GM19328 (cell line): ENCODE results near the gene ZFHX3.
"Not testable (repeated sequence)": the region's sequence is repeated elsewhere in the genome, so short reads cannot be mapped to it uniquely, and the experiment has no call there.

Experiments
- ATAC-seq: cut with Tn5 transposase; IDR thresholded peaks from one replicate; pipeline ENCODE4 v1.9.1; 2021; ENCODE audit warnings: mild to moderate bottlenecking, moderate library complexity; ENCODE audit not compliant: unreplicated experiment

ZFHX3 gene

DNA sequence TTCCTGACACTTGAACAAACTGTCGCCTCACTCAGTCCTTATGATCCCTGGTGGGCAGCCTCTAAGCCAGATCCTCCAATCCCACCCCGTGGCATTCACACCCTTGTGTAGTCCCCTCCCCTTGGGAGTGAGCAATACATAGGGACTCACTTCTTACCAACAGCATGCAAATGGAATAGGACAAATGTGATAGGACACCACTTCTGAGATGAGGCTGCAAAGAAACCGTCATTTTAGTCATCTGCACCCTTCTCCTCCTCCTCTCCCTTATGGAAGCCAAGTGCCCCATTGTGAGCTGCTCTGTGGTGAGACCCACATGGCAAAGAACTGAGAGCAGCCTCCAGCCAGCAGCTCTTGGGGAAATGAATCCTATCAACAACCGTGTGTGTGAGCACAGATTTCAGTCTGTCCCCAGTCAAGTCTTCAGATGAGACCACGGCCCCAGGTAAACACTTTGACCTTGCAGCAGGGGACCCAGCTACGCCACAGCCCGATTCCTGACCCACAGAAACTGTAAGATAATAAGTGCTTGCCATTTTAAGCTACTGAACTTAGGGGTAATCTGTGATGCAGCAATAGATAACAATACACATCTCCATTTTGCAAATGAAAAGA, 46.9 kb downstream of the ZFHX3 start:
- ATAC-seq, result no peak

DNA sequence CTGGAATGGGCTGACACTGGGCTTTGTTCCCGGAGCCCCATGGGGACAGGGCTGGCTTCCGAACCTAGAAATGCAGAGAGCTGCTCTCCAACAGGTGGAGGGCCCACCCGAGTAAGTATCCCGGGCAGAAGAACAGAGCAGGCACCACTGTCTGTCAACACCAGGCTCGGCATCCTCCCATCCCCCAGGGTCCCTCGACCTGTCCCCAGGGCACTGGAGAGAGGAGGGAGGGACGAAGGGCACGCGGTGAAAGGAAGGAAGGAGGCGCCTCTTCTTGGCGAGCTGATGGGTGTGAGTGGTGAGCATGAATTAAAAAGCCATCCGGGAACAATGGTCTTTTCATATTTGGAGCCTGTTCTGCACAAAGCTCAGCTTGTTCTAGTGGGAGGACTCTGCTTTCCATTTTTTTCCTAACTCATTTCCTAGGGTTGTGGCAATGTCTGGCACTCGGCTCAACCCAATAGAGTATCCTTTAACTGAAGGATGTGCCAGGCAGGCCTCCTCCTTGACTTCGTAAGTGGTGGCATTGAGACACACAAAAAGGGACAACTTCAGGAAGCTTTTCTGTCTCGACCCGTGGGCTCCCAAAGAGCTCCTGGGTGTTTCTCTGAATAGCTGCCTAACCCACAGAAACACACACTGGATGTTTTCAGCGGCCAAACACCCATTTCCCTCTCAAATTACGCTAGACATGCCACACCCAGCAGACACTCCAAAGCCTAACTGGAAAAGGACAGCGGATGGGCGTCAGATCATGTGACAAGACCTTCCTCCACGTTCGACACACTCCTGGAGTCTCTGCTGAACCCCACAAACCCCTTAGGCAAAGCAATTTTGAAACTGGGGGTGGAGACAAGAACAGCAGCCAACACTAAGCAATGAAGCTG, 47.7 kb downstream of the ZFHX3 start:
- ATAC-seq, result no peak

DNA sequence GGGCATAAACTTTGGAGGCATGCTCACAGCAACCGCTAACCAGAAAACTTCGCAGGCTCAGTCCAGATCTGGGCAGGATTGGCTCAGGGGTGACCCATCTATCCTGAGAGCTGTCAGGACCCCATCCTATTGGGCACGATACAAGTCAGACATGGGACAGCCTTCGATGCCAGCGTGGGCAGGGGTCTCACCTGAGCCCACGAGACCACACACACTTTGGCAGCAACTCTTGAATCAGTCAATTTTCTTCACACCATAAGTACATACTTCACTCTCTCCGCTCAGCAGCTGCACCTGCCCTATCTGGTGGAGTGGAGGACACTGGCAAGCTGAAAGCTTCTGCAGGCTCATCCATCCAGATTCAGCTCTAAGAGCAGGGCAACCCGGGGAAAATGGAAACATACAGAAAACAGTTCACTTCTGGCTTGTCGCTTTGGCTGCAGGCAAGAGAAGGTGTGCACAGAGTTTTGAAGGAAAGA, 48.3 kb downstream of the ZFHX3 start:
- ATAC-seq, result no peak

DNA sequence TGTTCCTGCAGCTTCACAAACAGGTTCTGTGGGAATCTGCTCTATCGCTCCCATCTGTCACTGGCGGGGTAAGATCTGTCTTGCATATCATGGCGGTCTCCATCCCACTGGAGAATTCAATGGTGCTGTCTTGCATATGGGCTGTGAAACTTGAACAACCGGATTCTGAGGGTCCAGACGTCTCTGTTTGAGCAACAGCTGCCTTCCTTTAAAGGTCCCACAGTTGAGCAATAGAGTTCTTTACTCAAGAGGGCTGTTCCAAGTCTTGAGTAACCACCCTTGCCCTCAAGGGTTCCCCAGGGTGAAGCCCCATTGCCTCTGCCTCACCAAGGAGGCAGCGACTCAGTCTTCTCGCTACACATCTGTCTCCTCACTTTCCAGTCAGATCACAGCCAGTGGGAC, 50.8 kb downstream of the ZFHX3 start:
- ATAC-seq, result no peak

DNA sequence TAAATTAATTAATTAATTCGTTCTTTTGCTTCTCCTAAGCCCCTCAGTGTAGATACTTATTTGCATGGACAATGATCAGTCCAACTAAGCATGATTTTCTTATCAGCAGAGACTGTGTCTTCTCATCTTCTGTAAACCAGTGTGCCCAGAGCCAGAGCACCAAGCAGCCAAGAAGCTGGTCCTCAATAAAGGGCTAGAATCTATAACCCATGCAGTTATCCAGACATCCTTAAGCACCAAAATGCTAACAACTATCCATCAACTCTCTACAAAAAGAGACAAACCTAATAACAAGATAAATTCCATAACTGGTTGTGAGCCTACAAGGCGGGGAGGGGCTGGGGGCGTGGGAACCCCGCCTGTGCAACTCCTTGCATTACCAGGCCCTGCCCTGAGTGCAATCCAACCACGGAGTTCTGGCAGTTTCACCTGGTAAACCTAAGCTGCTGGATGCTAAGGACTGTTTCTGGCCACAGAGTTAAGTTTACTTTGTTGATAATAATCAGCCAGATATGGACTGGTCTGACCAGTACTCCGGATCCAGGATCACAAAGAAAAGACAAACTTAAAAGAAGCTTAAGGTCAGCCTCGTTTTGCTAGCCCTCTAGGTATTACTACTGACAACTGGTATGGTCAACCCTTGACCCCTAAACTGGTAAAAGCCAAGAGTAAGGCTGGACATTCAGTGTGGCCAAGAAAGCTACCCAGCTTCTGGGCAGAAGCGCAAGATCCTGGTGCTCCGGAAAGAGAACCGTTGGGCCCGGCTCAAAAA, 51.5 kb downstream of the ZFHX3 start:
- ATAC-seq, result no peak

DNA sequence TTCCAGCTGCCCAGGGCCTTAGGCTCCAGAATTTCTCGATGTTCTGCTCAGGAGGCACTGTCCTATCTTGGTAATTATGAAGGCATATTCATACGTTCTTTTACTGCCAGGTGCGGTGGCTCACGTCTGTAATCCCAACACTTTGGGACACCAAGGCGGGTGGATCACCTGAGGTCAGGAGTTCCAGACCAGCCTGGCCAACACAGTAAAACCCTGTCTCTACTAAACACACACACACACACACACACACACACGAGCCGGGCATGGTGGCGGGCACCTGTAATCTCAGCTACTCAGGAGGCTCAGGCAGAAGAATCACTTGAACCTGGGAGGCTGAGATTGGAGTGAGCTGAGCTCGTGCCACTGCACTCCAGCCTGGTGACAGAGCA, 52.1 kb downstream of the ZFHX3 start:
- not testable (repeated sequence) for ATAC-seq

DNA sequence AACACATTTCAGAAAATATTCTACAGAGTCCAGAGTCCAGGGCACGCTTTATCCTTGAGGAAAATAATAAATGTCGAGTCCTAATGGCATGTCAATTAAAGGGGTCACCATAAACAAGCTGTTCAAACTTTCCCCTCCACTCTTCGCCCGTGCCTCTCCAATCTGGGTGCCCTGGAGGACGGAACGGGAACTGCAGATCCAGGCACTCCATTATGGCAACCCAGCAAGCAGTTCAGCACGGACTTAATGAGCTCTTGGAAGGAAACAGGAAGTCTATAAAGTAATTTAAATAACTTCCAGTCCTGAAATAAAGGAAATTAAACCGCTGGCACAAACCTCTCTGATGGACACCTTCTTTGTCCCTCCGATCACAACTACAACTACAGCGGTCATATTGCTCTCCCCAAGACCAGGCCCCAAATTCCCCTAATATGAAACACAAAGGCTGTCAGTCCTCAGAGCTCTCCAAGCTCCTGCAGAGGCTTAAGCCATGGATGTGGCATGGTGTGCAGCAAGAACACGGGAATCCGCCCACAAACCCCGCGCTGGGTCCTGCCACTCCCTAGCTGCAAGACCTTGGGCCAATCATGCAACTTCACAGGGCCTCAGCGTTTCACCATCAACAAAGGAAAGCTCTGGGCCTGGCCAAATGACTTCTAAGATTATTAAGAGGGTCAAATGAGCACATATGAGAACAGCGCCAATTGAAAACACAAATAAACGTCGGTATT, 52.6 kb downstream of the ZFHX3 start:
- ATAC-seq, result no peak

DNA sequence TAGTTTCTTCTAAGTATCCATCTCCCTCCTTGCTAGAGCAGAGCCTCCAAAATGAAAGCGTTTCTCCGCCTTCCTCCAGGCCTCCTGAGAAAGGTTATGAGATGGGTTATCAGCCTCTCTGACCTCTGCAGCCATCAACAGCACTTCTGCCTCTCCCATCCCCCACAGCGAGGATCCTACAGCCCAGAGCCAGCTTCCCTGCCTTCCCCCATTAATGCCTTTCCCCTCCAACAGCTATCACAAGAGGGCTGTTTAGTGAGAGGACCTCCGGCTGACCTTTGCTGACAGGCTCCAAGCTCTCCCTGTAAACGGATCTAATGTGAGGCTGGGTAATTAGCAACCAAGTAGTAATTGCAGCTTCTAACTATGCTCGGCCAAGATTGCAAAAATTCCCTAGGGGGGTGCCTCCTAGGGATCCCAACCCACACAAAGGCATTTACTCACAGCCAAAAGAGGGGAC, 55.8 kb downstream of the ZFHX3 start:
- ATAC-seq, result no peak

DNA sequence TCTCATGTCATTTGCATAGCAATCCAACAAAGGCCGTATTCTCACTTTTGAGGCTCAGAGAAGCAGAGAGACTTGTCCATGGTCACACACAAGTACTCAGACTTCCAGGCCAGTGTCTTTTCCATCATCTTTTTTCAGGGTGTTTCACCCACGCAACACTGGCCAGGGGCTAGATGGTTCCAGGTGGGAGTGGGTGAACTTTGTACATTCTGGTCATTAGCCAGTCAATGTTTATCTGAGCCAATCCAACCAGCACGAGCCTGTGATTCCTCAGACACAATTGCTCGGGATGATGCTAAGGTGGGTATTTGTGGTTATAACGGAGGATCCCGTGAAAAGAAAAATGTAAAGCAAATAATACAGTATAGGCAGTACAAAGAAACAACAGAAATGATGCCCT, 56.3 kb downstream of the ZFHX3 start:
- ATAC-seq, result no peak

DNA sequence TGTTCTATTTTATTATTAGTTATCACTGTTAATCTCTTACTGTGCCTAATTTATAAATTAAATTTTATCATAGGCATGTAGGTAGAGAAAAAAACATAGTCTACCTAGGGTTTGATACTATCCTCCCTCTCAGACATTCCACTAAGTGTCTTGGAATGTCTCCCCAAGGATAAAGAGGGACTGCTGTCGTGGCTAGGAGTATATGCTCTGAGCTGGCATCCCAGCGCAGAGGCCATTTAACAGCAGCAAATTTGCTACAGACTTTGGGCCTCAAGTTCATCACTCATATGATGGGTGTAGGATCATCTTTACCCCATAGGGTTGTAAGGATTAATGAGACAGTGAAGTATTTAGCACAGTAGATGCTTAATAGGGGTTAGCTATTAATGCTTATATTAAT, 56.7 kb downstream of the ZFHX3 start:
- ATAC-seq, result no peak

DNA sequence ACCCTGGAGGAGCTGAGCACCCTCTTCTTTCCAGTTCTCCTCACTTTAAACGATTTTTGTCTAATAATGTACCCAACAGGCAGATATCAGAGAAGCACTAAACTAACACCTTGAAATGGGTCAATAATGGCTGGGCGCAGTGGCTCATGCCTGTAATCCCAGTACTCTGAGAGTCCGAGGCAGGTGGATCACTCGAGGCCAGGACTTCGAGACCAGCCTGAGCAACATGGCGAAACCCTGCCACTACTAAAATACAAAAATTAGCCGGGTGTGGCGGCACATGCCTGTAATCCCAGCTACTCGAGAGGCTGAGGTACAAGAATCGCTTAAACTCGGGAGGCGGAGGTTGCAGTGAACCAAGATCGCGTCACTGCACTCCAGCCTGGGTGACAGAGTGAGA, 57.4 kb downstream of the ZFHX3 start:
- no peak for ATAC-seq

DNA sequence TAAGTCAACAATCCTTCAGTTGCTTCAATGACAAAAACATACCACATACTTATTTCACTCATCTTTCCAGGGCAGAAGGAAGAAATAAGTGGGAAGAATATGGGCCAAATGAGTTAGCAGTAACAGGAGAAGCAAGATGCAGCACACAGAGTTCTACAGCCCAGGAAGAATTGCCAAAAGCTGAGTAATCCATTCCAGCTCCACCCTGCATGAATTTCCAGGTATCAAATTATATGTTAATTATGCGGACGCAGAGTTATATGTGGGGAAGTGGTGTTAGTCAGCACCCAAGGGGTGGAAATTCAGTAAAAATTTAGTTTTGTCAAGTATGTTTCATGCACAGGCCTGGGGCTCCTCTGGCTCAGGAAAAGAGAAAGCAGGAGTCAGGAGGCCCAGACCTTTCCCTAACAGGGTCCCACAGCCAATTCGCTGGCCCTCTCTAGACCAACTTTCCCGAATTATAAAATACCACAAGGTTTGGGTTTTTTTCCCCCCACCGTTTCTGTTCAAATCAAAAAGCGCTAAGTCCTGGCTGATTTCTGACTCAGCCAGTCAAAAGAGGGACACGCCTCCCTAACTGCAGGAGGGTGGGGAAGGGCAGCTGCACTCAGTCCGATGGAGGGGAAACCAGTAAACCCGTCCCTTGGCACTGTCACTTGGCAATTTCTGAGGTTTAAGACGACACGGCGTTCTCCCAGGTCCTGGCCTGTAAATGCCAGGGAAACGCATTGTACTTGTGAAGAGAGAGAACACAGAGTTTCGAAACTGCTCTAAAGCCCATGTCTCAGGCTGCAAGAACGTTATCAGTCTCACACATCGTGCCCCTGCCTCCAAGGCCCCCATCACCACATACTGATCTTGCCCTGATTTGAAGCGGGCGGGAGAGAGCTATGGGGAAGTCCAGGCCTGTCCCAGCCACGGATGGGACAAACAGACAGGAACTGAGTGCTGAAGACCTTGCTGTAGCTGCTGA, 58.1 kb downstream of the ZFHX3 start:
- ATAC-seq, result no peak

DNA sequence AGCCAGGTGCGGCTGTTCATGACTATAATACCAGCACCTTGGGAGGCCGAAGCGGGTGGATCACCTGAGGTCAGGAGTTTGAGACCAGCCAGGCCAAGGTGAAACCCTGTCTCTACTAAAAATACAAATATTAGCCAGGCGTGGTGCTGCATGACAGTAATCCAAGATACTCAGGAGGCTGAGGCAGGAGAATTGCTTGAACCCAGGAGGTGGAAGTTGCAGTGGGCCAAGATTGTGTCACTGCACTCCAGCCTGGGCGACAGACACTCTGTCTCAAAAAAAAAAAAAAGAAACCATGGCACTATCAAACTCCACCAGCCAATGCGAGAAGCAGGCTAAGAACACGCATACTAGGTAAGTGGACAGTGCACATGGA, 58.7 kb downstream of the ZFHX3 start:
- not testable (repeated sequence) for ATAC-seq

DNA sequence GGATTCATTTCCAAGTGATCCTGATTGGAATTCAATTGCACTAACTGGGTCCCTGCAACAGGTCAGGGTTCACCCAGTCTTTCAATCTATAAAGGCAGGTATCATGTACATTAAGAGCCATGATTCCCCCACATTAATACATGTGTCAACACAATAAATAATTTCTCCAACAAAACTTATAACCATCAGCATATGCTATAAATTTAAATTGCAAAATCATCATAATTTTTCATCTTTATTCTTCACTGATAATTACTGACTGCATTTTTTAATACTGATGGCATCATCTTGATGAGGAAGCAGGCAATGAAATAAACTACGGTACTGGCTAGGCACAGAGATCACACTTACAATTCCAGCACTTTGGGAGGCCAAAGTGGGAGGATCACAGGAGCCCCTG, 59.4 kb downstream of the ZFHX3 start:
- no peak for ATAC-seq

DNA sequence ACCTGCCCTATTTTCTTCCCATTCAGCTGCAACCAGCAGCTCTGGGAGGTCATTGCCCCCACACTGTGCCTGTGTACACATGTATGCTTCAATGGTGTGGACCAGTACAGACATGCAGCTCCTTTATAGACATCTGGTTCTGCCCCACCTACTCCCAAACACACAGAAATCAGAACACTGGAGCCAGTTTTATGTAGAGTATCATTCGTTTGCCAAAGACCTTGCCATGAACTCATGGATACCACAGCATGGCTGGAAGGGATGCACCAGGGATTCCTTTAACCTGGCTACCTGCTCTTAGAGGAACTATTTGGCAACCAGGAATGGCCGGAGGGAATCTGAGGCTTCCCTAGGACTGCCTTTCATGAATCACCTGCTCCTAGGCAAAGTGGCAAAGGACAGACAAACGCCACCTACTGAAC, 60.4 kb downstream of the ZFHX3 start:
- ATAC-seq, result no peak

DNA sequence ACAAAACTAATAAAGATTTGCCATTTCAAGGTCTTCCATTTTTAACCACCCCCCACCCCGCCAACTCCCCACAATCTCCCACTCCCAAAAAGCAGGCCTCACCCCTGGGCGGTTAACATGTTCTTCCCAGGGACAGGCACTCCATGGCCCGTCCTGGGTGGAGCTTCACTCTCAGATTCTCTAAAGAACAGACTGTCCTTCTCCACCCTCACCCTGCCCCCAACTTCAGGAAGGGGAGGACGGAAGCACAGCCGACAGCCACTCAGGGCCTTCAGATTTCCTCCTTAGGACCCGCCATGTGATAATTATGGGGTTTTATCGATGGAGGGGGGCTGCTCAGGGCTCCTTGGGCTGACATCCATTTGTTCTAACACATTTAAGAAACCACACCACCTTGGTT, 61.9 kb downstream of the ZFHX3 start:
- ATAC-seq, result no peak

DNA sequence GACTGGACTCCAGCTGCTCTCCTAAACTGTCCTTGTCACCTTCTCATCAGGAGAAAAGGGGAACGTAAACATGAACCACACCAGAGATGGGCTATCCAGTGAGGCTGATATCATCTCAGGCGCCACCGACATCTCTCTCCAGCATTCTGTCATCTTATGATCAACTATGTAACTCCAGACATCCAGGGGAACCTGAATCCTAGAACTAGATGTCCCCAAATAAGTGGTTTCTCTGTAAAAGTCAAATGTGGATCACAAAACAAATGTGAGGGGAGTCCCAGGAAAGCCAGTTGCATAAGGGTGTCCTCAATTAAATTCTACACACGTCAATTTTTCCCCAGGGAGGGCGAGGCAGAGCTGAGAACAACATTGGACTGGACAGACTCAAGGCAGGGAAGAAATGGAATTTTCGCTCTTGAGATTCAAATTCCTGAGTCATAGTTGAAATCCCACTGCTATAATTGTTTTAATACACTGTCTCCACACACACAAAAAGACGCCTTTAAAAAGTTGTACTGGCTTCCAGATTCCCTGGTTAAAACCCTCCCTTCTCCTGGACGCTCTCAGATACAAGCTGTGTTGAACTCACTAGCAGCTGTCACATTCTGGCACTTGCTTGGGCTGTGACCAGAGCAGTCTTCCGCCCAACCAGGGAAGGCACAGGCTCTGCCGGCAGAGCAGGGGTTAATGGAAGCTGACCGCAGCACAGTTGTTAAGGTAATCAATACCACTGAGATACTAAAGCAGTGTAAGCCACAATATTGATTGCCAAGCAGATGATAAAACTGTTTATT, 62.6 kb downstream of the ZFHX3 start:
- ATAC-seq, result no peak

DNA sequence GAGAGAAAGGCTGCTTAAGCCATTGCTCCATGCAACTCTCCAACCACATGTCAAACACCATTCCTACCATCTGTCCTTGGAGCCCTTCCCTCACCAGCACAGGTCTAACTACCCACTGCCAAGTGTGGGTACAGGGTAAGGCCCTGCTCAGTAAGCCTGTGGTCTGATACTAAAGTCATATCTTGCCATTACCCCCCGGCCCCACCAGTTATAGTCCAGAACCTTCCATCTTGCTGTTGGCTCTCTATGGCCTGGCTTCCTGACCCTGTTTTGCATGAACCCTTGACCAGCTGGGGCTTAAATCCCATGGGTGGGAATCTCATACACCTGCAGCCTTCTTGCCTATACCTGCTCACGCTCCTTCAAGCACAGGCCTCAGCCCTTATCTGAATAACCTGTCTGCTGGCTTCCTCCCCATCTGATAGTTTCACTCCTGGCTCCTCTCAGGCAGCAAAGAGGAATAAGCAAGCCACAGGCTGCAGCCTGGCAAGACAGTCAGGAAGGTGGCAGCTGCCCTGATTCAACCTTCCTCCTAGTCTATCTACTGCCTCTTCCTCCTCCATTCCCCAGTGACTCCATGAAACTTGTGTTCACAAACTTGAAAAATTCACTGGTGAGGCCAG, 64.1 kb downstream of the ZFHX3 start:
- ATAC-seq, result no peak
